Measurements from ENCODE around the gene EXD3. TPM values are rescaled to one million over a fixed set of nuclear protein-coding genes. Genes with fewer than 3 reads are reported as not detected.

EXD3 gene
- total RNA-seq, 1 donor from 2014 or later = 16.7 TPM

DNA sequence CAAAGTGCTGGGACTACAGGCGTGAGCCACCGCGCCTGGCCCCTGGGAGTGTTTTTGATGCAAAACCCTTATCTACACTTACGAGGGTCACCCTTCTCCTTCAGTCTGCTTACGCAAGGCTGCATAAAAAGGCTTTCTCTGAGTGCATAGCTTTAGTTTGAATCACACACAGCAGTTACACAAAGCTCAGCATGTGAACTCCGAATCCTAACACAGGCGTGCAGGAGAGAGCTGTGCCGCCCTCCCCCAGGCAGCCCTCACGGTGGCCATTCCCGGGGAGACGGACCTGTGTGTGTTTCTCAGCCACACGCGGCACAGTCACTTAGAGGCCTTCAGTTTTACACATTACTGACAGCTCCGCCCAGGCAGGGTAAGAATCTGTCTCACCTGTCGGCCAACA lies 26.7 kb downstream of the EXD3 start:
- Histone ChIP-seq H3K27ac (no peak overlapping the region), H3K27me3 (no peaks in the 10 kb centered on the region), H3K9me3 (no peaks in the 10 kb centered on the region), H3K36me3 (peaks cover 0 to 21% of the 10 kb centered on the region in 2 donors), H3K4me1 (no peaks in the 10 kb centered on the region), H3K4me3 (no peak overlapping the region)
- intact Hi-C loops (cut with DNase I) = no loop called here
- DNase-seq (ENCODE audit: low spot score in 2 of 2) = no peak
- TF ChIP-seq, protein P1, sequence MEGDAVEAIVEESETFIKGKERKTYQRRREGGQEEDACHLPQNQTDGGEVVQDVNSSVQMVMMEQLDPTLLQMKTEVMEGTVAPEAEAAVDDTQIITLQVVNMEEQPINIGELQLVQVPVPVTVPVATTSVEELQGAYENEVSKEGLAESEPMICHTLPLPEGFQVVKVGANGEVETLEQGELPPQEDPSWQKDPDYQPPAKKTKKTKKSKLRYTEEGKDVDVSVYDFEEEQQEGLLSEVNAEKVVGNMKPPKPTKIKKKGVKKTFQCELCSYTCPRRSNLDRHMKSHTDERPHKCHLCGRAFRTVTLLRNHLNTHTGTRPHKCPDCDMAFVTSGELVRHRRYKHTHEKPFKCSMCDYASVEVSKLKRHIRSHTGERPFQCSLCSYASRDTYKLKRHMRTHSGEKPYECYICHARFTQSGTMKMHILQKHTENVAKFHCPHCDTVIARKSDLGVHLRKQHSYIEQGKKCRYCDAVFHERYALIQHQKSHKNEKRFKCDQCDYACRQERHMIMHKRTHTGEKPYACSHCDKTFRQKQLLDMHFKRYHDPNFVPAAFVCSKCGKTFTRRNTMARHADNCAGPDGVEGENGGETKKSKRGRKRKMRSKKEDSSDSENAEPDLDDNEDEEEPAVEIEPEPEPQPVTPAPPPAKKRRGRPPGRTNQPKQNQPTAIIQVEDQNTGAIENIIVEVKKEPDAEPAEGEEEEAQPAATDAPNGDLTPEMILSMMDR (IDR thresholded peaks at IDR 0.05) = no peak

DNA sequence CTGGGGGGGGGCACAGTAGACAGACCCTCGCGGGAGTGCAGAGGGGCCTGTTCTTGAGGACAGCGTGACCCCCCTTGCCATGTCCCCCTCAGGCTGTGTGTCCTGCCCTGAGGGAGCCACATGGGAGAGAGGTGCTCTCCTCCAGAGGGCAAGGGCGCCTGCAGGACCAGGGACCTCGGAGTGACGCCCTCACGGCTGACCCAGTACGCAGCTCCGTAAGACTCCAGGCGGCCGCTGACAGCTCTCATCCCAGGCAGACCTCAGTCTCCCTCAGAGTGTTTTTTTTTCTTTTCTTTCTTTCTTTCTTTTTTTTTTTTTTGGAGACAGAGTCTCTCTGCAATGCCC lies 27.3 kb downstream of the EXD3 start:
- Histone ChIP-seq H3K27ac (no peak overlapping the region), H3K36me3 (peaks cover 0 to 21% of the 10 kb centered on the region in 2 donors), H3K4me3 (no peak overlapping the region), H3K9me3 (no peaks in the 10 kb centered on the region), H3K4me1 (no peaks in the 10 kb centered on the region), H3K27me3 (no peaks in the 10 kb centered on the region)
- DNase-seq (ENCODE audit: low spot score in 2 of 2) = no peak
- TF ChIP-seq, protein P1 (IDR thresholded peaks at IDR 0.05) = no peak
- intact Hi-C loops (cut with DNase I) = no loop called here

DNA sequence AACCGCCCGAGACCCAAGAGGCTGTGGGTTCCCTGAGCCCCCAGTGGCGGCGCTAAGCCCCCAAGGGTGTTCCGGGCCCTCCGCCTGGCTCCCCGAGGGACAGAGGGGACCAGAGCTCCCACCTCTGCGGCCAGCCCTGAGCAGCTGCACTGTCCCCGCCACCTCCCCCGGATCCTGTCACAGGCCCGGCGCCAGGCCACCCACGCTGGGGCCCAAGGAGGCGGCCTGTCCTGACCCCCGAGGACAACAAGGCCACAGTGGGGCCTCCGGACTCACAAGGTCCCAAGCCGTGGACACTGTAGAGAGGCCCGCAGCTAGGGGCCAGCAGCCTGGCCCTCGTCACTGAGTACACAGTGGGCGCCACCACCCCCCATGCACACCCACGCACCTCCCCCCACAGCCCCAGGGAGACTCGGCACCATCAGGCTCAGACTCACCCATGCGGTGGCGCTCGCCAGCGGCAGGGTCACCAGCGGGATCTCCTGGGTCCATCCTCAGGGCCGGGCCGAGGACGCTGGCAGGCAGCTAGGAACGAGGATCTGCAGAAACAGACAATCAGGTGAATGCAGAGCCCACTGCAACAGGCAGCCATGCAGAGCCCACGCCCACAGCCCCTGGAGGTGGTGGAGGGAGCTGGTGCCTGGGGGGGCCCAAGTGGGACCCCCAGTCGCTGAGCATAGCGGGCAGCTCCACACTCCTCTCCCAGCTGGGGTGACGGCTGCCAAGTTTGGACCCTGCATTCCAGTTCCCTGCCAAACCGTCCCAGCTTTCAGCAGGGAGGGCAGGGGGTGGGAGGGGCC lies 27.9 kb downstream of the EXD3 start:
- TF ChIP-seq, protein P1 (IDR thresholded peaks at IDR 0.05) = no peak
- Histone ChIP-seq H3K4me3 (no peak overlapping the region), H3K27ac (no peak overlapping the region), H3K4me1 (no peaks in the 10 kb centered on the region), H3K36me3 (peaks cover 0 to 21% of the 10 kb centered on the region in 2 donors), H3K27me3 (no peaks in the 10 kb centered on the region), H3K9me3 (no peaks in the 10 kb centered on the region)
- intact Hi-C loops (cut with DNase I) = no loop called here
- no peak for DNase-seq (ENCODE audit: low spot score in 2 of 2)

DNA sequence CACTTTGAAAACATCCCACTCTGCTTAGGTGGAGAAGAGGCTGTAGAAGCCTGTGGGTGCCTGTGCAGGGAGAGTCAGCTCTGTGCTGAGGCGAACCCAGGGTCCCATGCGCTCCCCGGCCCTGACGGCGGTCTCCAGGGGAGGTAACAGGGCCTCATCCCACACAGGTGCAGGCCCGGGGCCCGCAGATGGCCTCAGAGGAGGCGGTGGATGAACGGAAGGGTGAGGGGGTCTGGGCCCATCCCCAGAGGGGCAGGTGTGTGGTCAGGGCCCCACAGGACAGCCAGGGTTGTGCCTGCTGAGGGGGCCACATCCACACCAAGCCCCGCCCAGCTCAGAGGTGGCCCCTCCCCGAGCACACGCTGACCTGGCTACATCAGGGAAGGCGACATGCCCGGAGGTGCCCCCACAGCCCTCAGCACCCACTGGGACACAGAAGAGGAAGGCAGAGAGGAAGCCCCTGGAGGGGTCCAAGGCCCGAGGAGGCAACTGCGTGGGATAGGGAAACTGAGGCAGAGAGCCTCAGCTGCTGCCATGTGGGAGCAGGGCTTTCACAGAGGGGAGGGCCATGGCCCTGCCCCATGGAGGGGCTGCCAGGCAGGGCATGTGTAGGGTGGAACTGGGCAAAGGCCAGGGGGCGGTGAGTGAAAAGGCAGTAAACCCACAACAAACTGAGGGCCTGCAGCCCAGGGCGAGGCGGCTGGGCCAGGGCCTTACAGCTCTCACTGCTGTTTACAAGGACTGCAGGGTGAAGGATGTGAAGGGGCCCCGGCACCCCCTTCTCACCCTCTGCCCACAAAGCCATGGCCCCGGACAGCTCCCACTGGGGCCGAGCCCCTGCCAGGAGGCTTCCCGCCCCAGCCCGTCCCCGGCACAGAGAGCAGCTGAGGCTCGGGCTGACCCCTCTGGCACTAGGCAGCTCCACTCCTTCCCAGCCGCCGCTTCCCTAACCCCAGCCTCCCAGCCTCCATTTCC lies 29.5 kb downstream of the EXD3 start:
- Histone ChIP-seq H3K4me1 (no peaks in the 10 kb centered on the region), H3K9me3 (no peaks in the 10 kb centered on the region), H3K27me3 (no peaks in the 10 kb centered on the region), H3K36me3 (peaks cover 0 to 27% of the 10 kb centered on the region in 2 donors), H3K4me3 (no peak overlapping the region), H3K27ac (no peak overlapping the region)
- no peak for DNase-seq (ENCODE audit: low spot score in 2 of 2)
- TF ChIP-seq, protein P1 (IDR thresholded peaks at IDR 0.05) = no peak
- intact Hi-C loops (cut with DNase I) = no loop called here

DNA sequence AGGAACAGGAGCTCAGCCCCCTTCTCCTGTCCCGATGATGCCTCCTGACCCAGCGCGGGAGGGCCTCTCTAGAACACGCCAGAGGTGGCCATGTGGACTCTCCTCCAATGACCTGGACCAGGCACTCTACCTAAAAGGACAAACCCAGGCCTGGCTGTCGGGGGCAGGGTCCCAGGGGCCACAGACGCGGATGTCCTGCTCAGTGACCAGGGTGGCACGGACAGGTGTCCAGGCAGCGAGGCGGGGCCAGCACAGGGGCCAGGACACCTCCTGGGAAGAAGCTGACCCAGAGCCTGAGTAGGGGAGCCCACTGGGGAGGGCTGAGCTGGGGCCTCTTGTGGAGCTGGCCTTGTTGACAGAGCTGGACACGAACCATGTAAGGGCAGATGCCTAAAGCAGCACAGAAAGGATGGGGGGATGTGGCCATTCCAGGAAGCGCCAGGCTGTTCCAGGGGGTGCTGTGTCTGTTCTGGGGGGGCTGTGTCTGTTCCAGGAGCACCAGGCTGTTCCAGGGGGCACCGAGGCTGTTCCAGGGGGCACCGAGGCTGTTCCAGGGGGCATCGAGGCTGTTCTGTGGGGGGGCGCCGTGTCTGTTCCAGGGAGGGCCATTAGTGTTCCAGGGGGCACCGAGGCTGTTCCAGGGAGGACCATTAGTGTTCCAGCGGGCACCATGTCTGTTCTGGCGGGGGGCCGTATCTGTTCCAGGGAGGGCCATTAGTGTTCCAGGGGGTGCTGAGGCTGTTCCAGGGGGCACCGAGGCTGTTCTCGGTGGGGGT lies 30.5 kb downstream of the EXD3 start:
- peaks cover 0 to 22% of the 10 kb centered on the region in 2 donors for H3K36me3 ChIP-seq

More for the DNA sequence above, 30.5 kb downstream of the EXD3 start:
- H3K9me3 ChIP-seq = no peaks in the 10 kb centered on the region
- no peaks in the 10 kb centered on the region for H3K27me3 ChIP-seq
- no peak overlapping the region for H3K4me3 ChIP-seq
- DNase-seq (ENCODE audit: low spot score in 2 of 2) = no peak
- no peak overlapping the region for H3K27ac ChIP-seq
- H3K4me1 ChIP-seq = no peaks in the 10 kb centered on the region
- TF ChIP-seq, protein P1 (IDR thresholded peaks at IDR 0.05) = no peak
- intact Hi-C loops (cut with DNase I) = no loop called here
